ENCODE results near the gene PLA2G4E.

- TF ChIP-seq CTCF (conservative IDR thresholded peaks at IDR 0.05; ENCODE audit: low read depth, low read length): no peak
- TF ChIP-seq EZH2 (IDR thresholded peaks at IDR 0.05; ENCODE audit: borderline replicate concordance, low read depth, low read length, poor library complexity, severe bottlenecking): no peak
Measured at GRCh38 chr15:41996921-41997592, 23.8 kb downstream of the PLA2G4E start.
